HG03520 (cell line): ENCODE results near the gene FCGR2B.
"Not testable (repeated sequence)": the region's sequence is repeated elsewhere in the genome, so short reads cannot be mapped to it uniquely, and the experiment has no call there.

Source experiments
- ATAC-seq: cut with Tn5 transposase; IDR thresholded peaks from one replicate; pipeline ENCODE4 v1.9.1; 2021; ENCODE audit warnings: mild to moderate bottlenecking, moderate library complexity; ENCODE audit not compliant: unreplicated experiment

Gene FCGR2B

DNA sequence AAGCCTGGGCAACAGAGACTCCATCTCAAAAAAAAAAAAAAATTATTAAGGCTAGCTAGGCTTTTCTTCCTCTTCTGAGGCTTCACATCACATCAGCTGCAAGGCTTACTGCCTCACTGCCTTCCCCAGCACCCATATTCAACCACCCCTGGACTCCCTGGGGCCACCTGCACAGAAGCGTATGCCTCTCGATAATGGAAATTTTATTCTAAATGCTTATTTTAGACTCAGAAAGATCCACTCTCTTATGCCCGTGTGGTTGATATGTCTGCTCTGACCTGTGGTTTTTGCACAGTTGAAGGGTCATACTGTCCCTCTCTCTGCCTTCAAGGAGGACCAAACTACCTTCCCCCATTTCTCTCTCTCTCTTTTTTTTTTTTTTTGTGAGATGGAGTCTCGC is 42.6 kb downstream of the FCGR2B start:
- no peak for ATAC-seq

- no peak for ATAC-seq
Observed at GRCh38 chr1:161706113-161706481, 43.2 kb downstream of the FCGR2B start.

GRCh38 chr1:161706482-161707347 is 43.8 kb downstream of the FCGR2B start, which contains the start of gene FCRLA:
Gene FCRLA (plus strand): TSS chr1:161707229. CDS start chr1:161707265, 36 bp downstream.
- peak; percentile 65 for ATAC-seq

DNA sequence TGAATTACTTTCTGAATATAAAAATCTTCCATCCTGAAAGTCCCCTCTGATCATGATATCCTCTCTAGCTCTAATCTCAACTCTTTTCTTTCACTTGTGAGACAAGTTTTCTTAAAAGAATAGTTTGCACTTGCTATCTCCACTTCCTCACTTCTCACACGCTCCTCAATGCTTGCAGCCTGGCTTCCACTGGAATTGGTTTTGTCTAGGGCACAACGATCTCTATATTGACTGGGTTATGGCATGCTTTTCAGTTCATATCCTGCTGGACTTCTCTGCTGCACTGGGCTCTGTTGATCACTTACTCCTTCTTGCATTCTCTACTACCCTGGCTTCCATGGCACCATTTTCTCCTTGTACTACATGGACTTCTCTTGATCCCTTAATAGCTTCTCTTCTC is 44.6 kb downstream of the FCGR2B start:
- no peak for ATAC-seq

DNA sequence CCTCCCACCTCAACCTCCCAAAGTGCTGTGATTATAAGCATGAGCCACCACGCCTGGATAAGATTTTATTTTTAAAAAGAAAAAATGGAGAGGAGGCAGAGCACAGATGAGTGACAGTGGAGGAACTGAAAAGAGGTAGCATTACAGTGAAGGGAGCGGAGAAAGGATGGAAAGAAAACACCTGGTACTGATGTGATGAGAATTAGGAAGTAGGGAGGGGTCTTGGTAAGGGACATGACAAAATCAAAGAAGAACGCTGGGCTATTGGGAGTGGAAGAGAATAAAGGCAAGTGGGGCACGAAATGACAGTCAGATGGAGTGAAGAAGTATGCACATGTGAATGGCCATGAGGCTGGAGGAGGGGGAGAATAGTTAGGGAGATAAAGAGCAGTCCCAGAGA is 46.4 kb downstream of the FCGR2B start:
- ATAC-seq: no peak

- no peak for ATAC-seq
Observed at GRCh38 chr1:161710560-161710959, 47.6 kb downstream of the FCGR2B start.

DNA sequence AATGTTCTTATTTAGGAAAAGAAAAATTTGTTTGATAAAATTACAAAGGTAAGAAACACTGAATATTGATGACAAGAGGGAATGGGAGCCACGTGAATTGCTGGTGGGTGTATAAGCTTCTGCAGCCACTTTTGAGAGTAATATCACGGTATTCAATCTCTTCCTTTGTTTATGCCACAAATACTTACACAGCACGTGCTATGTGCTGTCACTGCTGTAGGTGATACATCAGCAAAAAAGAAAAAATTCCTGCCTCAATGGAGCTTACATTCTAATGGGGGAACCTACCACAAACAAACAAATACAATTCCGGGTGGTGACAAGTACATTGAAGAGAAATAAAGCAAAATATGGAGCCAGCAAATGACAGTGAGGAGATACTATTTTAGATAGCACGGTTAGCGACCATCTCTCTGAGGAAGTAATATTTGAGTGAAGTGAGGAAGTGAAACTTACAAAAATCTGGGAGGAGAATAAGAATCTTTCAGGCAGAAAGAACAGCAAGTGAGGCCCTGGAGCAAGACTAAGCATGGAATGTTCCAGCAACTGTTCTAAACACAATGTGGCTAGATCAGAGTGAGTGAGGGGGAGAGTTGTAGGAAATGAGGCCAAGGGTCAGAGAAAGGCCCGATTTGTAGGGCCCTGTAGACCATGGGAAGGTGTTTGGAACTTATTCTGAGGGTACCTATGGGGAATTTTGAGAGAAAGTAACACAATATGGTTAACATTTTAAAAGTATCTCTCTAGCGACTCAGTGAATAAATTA is 55.8 kb downstream of the FCGR2B start:
- no peak for ATAC-seq

DNA sequence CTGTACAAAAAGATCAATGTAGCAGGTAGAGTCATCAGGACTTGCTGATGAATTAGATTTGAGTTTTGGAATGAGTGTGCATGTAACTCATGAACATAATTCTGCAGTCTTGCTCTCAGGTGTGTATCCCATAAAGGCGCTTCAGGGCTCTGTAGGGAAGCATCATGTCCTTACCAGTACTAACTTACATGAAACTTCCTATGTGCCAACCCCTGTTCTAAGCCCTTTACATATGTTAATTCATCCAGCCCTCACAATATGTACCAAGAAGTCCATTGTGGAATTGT is 56.3 kb downstream of the FCGR2B start:
- ATAC-seq: no peak

GRCh38 chr1:161720422-161720821 is 57.5 kb downstream of the FCGR2B start:
- ATAC-seq: no peak

DNA sequence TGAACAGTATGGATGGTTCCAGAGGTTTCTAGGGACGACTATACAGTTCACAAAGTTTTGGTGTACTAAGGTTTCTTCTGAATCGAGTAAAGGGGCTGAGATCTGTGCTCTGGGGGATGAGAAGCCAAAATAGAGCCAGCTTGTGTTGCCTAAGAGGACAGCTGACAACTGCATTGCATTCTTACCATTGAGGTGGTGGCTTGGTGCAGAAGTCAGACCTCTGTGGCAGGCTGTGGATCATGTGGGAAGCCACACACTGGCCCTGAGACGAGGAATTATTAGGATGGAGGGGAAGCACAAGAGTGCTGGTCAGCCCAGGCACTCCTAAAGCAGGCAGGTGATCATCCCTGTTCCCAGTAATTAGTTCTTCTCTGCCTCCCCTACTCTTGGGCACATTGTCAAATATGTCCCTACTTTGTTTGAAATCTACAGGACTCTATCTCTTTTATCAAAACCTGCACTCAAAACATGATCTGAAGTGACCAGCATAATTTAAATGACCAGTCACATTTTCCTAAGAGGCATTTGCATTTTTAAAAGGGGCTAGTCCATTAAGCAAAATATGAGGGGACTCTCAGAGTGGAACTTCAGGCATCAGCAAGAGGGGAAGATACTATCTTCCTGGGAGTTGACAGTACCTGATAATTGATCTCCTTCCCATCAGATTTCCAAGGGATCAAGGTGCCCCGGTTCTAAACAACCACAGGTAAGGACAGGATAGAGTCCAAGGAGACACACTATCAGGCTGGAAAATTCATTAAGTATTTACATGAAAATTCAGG is 58.2 kb downstream of the FCGR2B start, which contains the start of gene FCRLB:
FCRLB (plus strand) TSS at position 589 of the 782 bp plus-strand sequence. CDS start 1,129 bp downstream, outside the sequence.
- no peak for ATAC-seq

DNA sequence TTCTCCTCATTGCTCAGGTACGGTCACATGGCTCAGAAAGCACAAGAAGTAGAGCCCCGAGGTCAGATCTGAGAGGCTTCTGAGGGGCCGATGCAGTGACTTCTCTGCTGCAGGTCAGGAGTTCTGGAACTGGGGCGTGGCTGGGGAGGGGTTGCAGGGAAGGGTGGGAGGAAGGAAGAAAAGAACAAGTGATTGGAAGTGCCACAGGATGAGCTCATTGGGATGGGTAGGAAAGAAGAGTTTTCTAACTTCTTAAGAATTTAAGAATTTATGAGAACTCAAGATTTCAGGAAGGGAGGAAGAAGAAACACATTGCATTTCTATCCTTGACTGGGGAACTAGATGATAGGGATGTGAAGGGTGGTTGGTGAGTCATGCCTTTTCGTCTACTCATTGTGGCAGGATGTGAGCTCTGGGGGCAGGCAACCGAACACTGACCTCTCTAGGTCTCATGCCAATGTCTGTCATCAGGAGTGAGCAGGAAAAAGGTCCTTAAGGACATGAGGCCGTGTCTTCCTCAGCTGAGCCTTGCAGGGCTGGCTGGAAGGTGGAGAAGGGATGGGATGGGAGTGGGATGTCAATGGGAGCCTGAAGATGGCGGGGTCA is 58.9 kb downstream of the FCGR2B start:
- ATAC-seq: no peak

DNA sequence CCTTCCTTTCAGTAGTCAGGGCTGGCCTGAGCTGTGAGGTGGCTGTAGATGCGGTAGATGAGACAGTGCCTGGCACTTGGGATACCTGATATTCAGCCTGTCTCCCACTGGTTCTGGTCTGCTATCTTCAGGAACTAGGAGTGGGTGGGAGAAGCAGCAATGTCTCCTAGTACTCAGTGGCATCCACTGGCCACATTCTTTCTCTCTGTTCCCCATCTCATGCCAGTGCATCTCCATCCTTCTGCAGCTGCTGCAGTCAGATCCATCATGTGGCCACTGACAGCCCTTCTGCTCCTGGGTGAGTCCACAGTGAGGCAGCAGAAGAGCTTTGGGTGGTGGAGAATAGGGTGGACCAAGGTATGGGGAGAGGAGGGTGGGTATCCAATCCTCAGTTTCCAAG is 59.5 kb downstream of the FCGR2B start:
- no peak for ATAC-seq

- no peak for ATAC-seq
Observed at GRCh38 chr1:161723459-161724141, 60.7 kb downstream of the FCGR2B start.

DNA sequence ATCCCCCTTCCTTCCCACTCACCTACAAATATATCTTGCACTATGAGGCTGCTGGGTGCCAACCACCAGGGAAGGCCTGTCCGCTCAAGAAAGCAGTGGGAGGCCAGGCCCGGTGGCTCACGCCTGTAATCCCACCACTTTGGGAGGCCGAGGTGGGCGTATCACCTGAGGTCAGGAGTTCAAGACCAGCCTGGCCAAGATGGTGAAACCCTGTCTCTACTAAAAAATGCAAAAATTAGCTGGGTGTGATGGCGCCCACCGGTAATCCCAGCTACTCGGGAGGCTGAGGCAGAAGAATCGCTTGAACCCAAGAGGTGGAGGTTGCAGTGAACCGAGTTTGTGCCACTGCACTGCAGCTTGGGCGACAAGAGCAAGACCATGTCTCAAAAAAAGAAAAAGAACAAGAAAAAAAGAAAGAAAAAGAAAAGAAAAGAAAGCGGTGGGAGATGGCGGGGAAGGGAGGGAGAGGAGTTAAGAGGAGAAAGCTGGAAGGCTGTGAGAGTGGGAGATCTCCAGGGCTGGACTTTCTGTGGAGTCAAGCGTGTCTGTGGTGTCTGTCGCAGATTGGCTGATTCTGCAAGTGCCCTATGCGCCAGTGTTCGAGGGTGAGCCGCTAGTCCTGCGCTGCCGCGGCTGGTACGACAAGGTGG is 62.4 kb downstream of the FCGR2B start:
- not testable (repeated sequence) for ATAC-seq

- ATAC-seq: no peak
Observed at GRCh38 chr1:161725908-161726472, 63.0 kb downstream of the FCGR2B start.

GRCh38 chr1:161726473-161727255 is 63.7 kb downstream of the FCGR2B start:
- no peak for ATAC-seq

- no peak for ATAC-seq
Observed at GRCh38 chr1:161727256-161727924, 64.4 kb downstream of the FCGR2B start.
